ENCODE measurements around the gene MYCL.

Gene MYCL

DNA sequence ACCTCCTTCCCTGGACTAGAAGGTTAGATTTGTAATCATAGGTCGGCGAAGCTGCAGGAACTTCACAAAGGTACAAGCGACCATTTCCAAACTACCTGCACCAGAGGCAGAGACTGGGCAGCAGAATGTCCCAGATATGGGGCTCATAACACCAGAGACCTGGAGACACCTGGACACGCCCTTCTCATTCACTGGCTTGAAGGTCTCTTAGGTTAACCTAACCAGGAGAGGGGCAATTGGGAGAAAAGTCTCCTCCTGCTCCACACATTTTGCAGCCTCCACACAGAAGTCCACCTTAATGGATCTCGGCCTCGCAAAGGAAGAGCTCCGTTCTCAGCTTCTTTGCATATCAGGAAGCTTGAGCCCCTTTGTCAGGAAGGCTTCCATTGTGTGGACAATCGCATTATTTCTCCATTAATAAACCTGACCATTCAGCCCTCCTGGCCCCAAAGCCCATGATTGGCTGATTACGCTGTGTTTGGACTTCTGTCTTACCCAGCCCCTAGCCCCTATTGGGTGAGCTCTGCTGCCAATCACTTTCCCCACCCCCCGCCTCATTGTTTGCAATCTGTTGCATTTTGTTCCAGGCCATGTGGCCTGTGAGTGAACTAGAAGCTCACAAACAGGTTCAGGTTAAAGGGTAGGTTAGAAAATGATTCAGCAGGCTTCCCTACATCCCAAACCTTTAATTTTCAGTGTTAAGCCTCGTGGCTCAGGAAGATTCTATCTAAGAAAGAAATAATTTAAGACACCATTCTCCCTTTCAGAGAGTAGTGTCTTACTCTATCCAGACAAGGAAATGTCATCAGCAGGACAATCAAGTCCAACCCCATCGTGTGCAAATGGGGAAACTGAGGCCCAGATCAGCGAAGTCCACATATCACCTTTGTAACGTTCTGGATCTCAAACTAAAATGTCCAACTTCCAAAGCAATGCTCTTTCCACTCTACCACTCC is 2.8 kb downstream of the MYCL start (continued):
- TF ChIP-seq ZNF565 (CRISPR knock-in tag; conservative IDR thresholded peaks at IDR 0.05; ENCODE audit: low read depth) (no peak), ESRRG (CRISPR knock-in tag; IDR thresholded peaks at IDR 0.05) (no peak), OSR1 (CRISPR knock-in tag; IDR thresholded peaks at IDR 0.05) (no peak), GLIS3 (CRISPR knock-in tag; IDR thresholded peaks at IDR 0.05) (no peak)

DNA sequence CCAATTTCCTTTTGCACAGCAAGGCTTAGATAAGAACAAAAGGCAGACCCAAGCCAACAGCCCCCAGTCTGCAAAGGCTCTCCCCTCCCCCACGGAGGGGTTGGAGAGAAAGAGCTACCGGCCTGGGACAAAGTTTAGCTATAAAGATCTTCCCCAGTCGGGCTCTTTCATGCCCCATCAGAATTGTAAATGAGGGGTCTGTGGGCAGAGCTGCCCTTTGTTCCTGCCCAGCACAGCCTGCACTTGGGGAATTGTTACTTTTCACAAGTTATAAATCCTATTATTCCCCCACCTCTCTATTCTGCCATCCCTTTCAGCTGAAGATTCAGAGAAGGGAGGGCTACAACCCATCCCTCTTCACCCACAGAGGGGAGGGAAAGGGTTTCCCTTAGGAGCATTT is 3.5 kb downstream of the MYCL start:
- TF ChIP-seq, protein P1, sequence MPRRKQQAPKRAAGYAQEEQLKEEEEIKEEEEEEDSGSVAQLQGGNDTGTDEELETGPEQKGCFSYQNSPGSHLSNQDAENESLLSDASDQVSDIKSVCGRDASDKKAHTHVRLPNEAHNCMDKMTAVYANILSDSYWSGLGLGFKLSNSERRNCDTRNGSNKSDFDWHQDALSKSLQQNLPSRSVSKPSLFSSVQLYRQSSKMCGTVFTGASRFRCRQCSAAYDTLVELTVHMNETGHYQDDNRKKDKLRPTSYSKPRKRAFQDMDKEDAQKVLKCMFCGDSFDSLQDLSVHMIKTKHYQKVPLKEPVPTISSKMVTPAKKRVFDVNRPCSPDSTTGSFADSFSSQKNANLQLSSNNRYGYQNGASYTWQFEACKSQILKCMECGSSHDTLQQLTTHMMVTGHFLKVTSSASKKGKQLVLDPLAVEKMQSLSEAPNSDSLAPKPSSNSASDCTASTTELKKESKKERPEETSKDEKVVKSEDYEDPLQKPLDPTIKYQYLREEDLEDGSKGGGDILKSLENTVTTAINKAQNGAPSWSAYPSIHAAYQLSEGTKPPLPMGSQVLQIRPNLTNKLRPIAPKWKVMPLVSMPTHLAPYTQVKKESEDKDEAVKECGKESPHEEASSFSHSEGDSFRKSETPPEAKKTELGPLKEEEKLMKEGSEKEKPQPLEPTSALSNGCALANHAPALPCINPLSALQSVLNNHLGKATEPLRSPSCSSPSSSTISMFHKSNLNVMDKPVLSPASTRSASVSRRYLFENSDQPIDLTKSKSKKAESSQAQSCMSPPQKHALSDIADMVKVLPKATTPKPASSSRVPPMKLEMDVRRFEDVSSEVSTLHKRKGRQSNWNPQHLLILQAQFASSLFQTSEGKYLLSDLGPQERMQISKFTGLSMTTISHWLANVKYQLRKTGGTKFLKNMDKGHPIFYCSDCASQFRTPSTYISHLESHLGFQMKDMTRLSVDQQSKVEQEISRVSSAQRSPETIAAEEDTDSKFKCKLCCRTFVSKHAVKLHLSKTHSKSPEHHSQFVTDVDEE (CRISPR knock-in tag; IDR thresholded peaks at IDR 0.05), result no peak
- TF ChIP-seq ZNF565 (CRISPR knock-in tag; conservative IDR thresholded peaks at IDR 0.05; ENCODE audit: low read depth) (no peak), OSR1 (CRISPR knock-in tag; IDR thresholded peaks at IDR 0.05) (no peak)
- TF ChIP-seq, protein P2, sequence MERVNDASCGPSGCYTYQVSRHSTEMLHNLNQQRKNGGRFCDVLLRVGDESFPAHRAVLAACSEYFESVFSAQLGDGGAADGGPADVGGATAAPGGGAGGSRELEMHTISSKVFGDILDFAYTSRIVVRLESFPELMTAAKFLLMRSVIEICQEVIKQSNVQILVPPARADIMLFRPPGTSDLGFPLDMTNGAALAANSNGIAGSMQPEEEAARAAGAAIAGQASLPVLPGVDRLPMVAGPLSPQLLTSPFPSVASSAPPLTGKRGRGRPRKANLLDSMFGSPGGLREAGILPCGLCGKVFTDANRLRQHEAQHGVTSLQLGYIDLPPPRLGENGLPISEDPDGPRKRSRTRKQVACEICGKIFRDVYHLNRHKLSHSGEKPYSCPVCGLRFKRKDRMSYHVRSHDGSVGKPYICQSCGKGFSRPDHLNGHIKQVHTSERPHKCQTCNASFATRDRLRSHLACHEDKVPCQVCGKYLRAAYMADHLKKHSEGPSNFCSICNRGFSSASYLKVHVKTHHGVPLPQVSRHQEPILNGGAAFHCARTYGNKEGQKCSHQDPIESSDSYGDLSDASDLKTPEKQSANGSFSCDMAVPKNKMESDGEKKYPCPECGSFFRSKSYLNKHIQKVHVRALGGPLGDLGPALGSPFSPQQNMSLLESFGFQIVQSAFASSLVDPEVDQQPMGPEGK (CRISPR knock-in tag; IDR thresholded peaks at IDR 0.05; ENCODE audit: borderline replicate concordance), result no peak
- TF ChIP-seq, protein P3, sequence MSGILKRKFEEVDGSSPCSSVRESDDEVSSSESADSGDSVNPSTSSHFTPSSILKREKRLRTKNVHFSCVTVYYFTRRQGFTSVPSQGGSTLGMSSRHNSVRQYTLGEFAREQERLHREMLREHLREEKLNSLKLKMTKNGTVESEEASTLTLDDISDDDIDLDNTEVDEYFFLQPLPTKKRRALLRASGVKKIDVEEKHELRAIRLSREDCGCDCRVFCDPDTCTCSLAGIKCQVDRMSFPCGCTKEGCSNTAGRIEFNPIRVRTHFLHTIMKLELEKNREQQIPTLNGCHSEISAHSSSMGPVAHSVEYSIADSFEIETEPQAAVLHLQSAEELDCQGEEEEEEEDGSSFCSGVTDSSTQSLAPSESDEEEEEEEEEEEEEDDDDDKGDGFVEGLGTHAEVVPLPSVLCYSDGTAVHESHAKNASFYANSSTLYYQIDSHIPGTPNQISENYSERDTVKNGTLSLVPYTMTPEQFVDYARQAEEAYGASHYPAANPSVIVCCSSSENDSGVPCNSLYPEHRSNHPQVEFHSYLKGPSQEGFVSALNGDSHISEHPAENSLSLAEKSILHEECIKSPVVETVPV (CRISPR knock-in tag; IDR thresholded peaks at IDR 0.05), result no peak
- no peak for ATAC-seq

DNA sequence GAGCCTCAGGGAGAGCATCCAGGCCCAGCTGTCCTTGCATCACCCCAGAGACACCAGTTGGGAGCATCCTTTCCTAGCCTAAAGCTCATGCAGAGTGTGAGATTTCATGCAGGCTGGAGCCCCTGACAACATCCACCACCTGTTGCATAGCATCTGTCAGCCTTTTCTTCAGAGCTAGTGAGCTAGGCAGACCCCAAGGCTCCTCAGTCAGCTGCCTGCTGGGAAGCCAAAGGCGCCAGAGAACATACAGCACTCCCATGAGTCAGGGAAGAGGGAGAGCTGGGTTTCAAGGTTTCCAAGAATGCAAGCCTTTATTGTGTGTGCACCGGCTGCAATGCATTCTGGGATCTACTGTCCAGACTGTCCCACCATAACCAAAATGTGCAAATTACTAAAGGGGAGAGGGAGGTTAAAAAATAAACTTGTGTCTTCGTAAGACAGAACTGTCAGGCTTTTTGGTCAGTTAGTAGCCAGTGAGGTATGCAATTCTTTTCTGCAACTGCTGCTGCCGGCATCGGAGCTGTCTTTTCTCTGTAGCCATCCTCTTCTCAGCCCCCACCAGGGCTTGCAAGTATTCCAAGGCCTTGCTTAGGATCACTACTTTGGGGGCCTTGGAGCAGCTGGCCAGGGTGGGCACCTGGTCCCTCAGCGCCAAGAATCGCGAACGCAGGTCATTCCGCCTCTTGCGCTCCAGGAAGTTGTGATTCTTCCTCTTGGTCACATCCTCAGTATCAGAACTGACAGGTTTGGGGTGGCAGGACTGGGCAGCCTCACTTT is 4.6 kb downstream of the MYCL start:
- TF ChIP-seq, protein P3 (CRISPR knock-in tag; IDR thresholded peaks at IDR 0.05), result no peak
- no peak for TF ChIP-seq RARB (CRISPR knock-in tag; IDR thresholded peaks at IDR 0.05)
- TF ChIP-seq ZFP3 (CRISPR knock-in tag; IDR thresholded peaks at IDR 0.05), result no peak
- TF ChIP-seq ZNF565 (CRISPR knock-in tag; conservative IDR thresholded peaks at IDR 0.05; ENCODE audit: low read depth), result no peak
- no peak for TF ChIP-seq GLIS3 (CRISPR knock-in tag; IDR thresholded peaks at IDR 0.05)
- TF ChIP-seq TCF4 (CRISPR knock-in tag; IDR thresholded peaks at IDR 0.05; ENCODE audit: borderline replicate concordance), result no peak
- TF ChIP-seq CSDC2 (CRISPR knock-in tag; IDR thresholded peaks at IDR 0.05), result no peak
- TF ChIP-seq SNAI2 (CRISPR knock-in tag; IDR thresholded peaks at IDR 0.05), result no peak
- no peak for TF ChIP-seq ISL1 (CRISPR knock-in tag; IDR thresholded peaks at IDR 0.05)
- TF ChIP-seq BACH2 (CRISPR knock-in tag; IDR thresholded peaks at IDR 0.05; ENCODE audit: borderline replicate concordance), result no peak
- no peak for TF ChIP-seq ARNTL (CRISPR knock-in tag; IDR thresholded peaks at IDR 0.05; ENCODE audit: borderline replicate concordance, low read depth)
- TF ChIP-seq, protein P4, sequence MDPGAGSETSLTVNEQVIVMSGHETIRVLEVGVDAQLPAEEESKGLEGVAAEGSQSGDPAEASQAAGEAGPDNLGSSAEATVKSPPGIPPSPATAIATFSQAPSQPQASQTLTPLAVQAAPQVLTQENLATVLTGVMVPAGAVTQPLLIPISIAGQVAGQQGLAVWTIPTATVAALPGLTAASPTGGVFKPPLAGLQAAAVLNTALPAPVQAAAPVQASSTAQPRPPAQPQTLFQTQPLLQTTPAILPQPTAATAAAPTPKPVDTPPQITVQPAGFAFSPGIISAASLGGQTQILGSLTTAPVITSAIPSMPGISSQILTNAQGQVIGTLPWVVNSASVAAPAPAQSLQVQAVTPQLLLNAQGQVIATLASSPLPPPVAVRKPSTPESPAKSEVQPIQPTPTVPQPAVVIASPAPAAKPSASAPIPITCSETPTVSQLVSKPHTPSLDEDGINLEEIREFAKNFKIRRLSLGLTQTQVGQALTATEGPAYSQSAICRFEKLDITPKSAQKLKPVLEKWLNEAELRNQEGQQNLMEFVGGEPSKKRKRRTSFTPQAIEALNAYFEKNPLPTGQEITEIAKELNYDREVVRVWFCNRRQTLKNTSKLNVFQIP (CRISPR knock-in tag; IDR thresholded peaks at IDR 0.05; ENCODE audit: borderline replicate concordance, low read depth), result no peak
- no peak for TF ChIP-seq ZNF70 (CRISPR knock-in tag; IDR thresholded peaks at IDR 0.05)
- ATAC-seq, result no peak

Measured in SK-N-SH treated with all-trans-retinoic acid at 6 μM for 48 hours (cell line).